ENCODE measurements around the gene TRAF3.

Gene TRAF3, protein sequence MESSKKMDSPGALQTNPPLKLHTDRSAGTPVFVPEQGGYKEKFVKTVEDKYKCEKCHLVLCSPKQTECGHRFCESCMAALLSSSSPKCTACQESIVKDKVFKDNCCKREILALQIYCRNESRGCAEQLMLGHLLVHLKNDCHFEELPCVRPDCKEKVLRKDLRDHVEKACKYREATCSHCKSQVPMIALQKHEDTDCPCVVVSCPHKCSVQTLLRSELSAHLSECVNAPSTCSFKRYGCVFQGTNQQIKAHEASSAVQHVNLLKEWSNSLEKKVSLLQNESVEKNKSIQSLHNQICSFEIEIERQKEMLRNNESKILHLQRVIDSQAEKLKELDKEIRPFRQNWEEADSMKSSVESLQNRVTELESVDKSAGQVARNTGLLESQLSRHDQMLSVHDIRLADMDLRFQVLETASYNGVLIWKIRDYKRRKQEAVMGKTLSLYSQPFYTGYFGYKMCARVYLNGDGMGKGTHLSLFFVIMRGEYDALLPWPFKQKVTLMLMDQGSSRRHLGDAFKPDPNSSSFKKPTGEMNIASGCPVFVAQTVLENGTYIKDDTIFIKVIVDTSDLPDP

GRCh38 chr14:102776761-102777710 is at the start of gene TRAF3:
TRAF3 (plus strand) TSS chr14:102777449; CDS start chr14:102870202, 92,753 bp downstream.
- no peak for DNase-seq

DNA sequence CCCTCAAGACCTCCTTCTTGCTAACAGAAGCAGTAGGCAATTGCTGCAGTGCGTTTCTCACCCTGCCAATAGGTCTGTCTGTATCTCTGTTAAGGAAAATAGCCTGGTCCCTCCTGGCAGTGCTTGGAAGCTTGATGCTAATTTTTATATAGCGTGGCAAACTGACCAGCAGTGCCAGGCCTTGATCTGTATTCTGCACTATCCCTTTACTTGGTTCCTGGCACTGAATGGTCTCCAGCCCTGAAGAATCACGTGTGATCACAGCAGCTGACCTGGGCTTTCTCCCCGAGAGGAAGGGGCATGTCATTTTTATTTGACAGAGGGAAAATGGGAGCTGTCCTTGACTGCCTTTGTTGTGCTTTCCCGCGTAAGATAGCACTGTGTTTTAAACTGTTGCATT is 48.7 kb upstream of the TRAF3 start:
- no peak for DNase-seq

- no peak for DNase-seq
Measured at GRCh38 chr14:102729268-102729667, 48.0 kb upstream of the TRAF3 start.

DNA sequence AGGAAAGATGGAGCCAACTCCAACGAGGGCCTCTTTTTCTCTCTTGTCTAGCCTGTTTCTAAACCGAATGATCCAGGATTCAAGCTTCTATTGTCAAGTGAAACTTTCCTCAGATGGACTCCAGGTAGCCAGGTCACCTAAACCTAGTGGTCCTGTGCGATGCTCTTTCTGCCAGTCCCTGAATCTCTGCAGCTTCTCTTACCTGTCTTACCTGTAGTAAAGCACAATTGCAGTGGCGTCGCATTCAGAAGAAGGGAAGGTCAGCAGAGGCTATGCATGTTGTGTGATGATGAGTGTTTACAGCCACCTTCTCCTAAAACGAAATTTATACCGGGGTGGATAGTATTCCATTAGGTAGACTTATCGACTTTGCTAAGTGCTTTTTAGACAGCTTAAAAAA is 47.4 kb upstream of the TRAF3 start:
- DNase-seq: no peak

DNA sequence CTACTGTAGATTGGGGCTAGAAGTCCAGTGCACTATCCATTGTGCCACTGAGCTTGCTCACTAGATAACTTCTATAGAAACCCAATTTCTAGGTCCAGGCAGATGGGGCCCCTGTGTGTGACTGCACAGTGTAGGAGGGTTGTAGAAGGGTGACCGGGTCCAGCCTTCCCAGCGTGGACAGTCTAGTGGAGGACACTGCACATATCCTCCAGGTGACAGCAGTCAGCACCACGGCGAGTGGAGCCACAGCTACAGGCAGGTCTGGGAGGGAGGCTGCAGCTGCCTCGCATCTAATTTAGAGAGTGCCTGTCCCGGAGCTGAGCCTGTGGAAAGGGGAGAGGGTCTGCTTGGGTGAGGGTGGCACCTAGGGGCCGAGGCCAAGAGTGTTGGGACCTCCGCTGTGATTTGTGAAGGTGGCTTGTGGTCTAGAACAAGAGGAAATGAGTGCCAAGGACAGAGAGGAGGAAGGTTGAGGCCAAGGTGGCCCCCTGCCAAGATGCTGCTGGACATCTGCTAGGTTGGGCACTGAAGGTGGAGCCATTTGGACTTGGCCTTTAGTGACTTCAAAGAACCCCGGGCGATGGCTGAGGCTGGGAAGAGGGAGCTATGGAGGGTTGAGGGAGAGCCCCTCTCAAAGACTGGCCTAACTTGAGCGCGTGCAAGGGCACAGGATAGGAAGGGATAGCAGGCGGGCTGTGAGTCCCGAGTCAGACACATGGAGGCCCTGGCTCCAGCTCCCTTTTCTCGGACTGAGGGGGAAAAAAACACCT is 46.0 kb upstream of the TRAF3 start:
- DNase-seq: no peak

DNA sequence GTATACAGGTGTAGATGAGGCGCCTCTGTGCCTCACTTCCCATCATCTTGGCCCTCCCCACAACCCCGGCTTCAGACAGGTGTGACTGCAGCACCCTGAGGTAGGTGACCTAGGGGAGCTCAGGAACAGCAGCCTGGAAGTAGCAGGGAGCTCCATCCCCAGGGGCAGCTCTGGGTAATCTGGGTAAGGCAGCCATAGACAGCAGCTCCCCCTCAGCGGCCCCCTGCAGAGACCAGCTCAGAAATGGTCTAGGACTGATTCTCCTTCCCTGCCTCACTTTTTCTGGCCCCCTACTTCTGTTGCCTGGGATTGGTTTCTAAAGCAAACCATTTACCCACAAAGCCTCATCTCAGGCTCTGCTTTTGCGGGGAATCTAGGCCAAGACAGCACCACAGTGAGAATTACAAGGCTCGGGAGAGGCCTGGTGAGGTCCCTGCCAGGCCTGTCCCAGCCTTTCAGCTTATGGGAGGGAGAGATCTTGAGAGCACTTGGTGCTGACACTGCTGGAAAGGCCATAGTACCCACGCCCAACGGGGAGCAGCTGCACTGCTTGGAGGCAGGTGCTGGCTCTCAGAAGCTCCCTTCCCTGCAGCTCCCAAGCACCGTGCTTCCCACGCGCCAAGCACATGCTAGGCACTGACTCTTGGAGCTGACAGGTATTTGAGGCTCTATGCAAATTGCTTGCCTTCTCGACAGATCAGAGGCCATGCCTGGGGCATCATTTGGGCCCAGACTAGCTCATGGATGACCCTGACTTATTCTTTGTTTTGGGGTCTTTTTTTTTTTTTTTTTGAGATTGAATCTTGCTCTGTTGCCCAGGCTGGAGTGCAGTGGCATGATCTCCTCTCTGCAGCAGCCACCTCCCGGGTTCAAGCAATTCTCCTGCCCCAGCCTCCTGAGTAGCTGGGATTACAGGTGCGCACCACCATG is 45.1 kb upstream of the TRAF3 start:
- no peak for DNase-seq

DNA sequence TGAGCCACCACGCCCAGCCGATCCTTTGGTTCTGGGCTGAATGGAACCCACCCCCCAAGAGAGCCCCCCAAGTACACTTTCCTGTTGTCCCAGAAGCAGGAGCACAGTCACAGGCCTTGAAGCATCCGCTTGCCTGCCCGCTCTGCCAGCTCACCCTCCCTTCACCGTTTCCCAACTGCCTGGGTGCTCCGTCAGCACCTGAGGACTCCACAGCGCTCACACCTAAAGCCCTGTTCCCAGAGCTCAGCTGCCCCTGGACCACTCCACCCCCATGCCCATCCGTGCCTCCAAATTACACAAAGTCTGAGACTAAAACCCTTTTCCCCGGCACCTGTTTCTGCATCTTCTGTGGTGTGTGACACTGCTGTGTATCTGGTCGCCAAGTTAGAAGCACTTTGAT is 44.3 kb upstream of the TRAF3 start:
- DNase-seq: no peak

DNA sequence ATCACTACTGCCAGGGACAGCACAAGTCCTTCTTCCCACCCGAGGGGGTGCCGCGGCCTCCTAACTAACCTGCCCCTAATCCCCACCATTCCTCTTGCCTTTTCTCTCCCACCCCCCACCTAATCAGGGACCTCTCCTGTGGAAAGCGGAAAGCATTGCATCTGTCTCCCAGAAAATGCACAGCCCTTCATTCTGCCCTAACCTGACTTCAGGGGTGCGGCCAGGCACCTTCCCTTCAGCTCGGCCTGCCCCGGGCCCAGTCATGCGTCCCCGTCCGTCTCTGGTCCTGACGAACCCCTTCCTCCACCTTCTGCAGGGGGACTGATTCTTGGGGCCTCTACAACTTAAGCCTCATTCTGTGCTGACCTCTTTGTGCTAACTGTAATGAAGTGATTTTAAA is 43.9 kb upstream of the TRAF3 start:
- DNase-seq: no peak

DNA sequence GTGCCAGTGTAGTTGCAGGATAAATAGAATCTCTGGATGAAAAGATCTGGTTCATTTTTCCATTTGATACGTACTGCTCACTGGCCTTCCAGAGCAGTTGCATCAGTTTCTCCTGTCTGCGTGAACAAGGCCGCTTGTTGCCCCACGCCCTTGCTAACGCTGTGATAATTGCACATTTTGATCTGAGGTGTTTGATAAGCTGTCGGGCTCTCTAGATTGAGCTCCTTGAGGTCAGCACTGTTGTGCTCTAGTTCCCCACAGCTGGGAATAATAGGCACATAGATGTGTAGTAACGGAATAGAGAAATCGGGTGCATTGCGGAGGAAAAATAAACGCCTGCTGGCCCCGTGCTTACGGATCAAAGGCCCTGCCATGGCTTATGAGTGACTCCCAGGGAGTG is 42.8 kb upstream of the TRAF3 start:
- DNase-seq: no peak

GRCh38 chr14:102736956-102737355 is 40.3 kb upstream of the TRAF3 start:
- no peak for DNase-seq

DNA sequence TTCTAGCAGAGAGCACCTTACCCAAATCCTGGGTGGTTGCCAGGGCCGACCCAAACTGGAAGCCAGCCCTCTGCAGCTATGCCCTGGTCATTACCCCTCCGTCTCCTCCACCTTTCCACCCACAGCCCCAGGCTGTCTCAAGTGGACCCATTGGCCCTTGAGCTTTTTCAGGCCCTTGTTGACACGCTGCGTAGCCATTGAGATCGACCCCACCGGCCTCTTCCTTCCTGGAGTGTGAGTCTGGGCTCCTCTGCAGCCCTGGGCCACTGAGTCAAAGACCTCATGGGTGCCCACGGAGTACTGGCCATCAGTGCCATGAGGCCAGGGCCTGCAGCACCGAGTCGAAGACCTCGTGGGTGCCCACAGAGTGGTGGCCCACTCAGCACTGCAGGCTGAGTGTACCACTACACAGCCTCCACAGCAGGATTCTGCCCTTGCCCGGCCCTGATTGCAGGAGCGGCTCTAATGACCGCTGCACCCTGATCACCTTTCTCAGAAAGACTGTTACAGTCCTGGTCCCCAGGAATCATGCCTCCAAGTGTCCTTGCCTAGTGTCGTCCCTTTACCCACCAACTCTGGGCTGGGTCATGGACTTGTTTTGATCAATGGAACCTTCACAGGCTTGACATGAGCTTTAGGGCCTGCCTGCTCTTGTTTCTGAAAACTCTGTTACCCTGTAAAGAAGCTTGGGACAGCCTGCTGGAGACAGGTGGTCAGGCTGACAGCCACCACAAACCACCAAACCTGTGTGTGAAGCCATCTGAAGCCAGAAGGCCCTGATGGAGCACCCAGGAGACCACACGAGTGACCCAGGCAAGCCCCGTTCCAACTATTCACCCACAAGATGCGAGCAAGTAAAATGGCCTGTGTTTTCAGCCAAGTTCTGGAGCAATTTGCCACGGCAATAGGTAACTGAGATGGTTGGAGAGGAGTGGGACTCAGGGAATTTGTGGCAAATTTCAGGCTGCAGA is 39.6 kb upstream of the TRAF3 start:
- no peak for DNase-seq

- no peak for DNase-seq
Measured at GRCh38 chr14:102738373-102739189, 38.7 kb upstream of the TRAF3 start.

DNA sequence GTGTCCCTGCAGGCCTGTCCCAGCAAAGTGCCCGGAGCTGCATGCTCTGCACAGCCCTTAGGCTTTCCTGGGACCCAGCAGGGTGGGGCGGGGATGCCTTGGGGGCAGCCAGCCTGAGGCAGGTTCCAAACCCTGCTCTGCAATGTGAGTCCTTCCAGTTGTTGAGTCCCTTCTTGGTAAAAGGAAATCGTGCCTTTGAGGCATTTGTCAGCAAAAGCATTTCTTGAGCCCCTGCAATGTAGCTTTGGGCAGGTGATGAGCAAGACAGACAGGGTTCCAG is 38.1 kb upstream of the TRAF3 start:
- no peak for DNase-seq

- no peak for DNase-seq
Measured at GRCh38 chr14:102746634-102747438, 30.4 kb upstream of the TRAF3 start.

GRCh38 chr14:102748806-102749205 is 28.4 kb upstream of the TRAF3 start:
- no peak for DNase-seq

GRCh38 chr14:102749393-102750305 is 27.6 kb upstream of the TRAF3 start:
- no peak for DNase-seq

DNA sequence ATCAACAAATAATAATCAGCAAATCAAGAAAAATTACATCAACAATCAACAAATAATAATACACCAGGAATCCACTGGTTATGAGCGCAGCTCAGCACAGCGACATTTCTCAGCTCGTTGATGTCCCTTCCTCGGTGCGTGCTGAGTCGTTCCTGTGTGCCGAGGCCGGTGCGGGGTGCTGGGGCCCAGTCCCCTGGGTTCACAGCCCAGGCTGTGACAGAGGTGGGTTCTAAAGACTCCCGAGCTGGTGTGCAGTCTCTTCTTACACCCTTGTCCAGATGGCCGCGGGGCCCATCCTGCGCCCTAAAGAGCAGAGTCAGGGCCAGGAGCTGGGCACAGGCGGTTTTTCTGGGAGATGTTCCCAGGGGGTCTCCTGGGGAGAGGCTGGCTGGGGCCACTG is 26.9 kb upstream of the TRAF3 start:
- no peak for DNase-seq

DNA sequence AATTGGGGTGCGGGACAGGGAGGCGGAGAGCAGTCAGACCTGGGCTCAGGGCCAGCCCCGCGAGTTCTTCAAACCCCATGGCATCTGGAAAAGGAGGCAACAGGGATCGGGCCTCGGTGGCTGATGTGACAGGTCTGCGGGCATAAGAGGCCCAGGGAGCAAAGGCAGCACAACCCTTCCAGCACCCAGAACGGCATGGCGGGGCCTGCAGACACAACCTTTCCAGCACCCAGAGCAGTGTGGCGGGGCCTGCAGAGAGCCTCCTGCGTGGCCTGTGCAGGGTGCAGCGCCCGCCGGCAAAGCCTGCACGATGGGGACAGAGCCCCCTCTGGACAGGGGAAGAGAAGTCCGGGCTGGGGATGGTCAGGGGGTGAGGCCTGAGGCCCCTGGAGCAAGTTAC is 26.2 kb upstream of the TRAF3 start:
- no peak for DNase-seq

All from GOT3 (cell line).